HG02938 (cell line): ENCODE results near the gene TSPAN10.
"Not testable (repeated sequence)": the region's sequence is repeated elsewhere in the genome, so short reads cannot be mapped to it uniquely, and the experiment has no call there.

ENCODE experiments used
- ATAC-seq: cut with Tn5 transposase; IDR thresholded peaks from one replicate; pipeline ENCODE4 v1.9.1; 2021; ENCODE audit warnings: mild to moderate bottlenecking, moderate library complexity; ENCODE audit not compliant: unreplicated experiment

TSPAN10 gene

DNA sequence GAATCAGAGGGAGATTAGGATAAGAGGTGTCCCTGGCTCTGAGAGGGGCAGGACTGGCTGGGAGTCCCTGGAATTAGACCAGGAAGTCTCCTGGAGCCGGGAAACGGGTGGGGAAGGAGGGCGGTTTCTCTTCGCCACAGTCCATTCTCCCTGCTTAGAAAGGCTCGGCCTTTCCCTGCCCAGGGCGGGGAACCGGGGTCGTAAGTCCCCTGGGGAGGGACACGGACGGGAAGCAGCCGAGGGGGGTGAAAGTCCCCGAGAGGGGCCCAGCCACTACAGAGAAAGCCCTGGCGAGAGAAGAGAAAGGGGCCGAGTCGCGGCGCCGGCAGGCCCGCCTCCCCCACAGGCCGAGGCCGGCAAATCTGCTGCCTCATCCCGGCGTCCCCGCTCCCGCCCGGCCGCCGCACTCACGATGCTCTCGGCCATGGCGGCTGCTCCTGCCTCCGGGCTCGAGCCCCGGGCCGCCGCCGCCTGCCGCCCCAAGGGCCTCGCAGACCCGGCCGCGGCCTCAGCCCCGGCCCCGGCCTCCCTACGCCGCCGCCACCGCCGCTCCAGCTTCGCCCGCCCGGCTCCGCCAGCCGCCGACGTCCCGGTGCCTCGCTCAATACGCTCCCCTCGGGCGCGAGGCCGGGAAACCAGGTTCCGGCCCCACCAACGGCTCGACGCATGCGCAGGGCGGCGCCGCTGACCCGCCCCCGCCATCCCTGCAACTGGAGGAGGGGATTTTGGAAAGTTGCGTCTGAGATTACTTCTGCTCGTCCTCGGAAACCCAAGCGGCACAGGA, at the start of gene TSPAN10, which contains the start of gene NPLOC4:
TSS of gene TSPAN10 (plus strand) at position 692 of the 784 bp plus-strand sequence. CDS start 5,217 bp downstream, outside the sequence.
TSS of gene NPLOC4 (minus strand) at position 608 of the 784 bp plus-strand sequence. CDS start at position 426, 182 bp downstream.
- peak; percentile 79 for ATAC-seq

DNA sequence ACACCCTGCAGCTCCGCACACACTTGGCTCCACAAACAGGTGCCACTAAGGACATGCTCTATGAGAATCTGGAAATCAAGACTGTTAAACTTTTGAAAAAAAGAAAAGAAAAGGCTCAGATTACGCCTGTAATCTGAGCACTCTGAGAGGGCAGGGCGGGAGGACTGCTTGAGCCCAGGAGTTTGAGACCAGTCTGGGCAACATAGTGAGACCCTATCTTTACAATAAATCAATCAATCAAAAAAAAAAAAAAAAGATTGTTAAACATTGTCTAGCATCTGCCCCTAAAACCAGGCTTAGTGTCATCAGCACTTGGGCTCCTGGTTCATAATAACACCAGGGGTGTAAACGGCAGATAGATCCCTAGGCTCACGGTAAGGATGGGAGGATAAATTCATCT, 47.4 kb upstream of the TSPAN10 start:
- ATAC-seq, result no peak

DNA sequence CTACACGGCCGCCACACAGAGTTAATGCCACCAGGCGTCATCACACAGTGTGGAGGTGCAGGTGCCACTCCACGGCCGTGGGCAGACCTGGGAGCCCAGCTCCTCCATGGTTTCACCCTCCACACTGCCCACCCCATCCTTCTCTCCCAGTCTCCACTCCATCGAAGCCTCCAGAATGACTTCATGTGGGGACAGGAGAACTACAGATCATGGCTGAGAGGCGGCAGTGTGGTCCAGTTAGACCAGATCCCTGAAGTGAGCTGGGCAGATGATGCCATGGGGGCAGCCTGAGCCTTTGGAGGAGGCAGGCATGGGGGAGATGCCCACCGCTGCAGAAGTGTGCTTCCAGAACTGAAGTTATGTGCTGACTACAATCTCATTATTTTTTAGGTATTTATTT, 46.9 kb upstream of the TSPAN10 start:
- no peak for ATAC-seq

DNA sequence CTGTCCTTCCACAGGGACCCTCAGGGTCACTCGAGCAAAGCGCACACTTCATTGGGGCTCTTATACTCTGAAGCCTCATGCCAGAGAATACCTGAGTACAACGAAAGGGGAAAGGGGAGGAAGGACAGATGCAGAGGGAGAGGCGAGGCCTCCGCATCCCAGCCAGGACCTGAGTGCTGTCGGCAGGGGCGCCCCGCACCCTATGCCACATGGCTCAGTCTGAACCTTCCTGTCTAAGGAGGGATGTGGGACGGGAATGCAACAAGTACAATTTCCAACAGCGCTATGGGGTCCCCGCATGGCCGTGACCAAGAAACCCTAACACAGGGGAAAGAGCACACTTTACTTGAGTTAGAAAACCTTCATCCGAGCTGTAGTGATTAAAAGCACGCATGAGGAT, 45.0 kb upstream of the TSPAN10 start:
- no peak for ATAC-seq

DNA sequence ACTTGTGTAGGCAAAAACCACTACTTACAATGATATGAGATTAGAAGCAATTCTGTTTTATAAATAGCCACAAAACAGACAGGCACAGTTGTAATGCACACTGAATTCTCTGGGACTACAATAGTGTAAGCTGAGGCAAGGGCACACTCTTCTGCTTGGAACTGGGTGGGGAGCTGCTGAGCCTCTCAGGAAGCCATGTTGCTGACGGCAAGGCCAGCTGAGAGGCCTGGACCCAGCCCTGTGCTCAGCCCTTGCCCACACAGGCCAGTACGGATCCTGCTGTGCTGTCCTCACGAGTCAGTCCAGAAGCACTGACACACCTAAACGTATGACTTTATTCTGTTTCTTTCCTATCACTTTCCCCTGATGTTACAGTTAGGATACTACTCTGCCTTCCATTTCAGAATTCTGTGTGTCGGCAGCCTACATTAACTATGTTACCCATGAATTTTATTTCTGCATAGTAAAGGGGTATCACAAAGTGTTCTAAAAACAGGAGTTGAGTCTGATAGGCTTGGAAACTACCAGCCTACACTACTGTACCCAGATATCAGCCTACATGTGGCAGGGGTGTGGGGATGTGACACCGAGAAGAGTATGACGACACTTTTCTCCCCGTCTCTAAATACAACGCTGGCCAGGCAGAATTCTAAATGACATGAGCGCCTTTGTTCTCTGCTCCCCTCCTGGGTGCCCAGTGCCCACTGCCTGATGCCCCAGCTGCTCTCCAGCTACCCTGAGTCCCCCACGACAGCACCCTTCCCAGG, 43.7 kb upstream of the TSPAN10 start:
- no peak for ATAC-seq

DNA sequence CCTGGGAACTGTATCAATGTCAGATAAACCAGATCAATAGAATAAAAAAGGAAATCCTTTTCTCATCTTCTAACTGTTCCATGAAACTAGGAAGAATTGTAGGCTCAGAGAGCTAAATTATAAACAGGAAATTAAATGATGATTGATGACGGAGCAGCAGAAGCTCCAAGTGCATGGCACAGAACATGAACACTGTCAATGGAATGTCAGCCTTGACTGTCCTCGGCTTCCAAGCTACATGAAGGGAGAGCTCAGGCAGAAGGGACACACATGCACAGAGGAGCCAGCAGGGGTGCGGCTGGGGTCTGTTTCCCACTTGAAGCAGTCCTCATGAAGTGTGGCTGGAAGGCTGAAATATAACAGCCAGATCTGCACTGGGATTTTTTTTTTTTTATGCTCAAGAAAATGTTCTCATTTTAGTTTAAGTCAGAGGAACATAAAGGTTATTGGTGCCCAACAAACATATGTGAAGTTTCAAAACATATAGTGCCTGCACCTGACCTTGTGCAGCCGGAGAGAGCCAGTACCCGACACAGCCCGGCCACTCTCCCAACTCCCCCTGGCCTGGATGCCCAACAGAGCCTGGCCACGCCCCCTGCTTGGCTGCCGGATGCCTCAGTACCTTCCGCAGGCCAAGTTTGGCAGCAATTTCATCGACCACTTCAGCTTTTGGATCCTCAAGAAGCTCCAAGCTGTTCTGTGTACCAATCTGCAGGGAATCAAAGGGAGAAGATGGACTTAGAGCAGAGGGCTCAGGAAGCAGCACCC, 37.1 kb upstream of the TSPAN10 start:
- ATAC-seq, result no peak

DNA sequence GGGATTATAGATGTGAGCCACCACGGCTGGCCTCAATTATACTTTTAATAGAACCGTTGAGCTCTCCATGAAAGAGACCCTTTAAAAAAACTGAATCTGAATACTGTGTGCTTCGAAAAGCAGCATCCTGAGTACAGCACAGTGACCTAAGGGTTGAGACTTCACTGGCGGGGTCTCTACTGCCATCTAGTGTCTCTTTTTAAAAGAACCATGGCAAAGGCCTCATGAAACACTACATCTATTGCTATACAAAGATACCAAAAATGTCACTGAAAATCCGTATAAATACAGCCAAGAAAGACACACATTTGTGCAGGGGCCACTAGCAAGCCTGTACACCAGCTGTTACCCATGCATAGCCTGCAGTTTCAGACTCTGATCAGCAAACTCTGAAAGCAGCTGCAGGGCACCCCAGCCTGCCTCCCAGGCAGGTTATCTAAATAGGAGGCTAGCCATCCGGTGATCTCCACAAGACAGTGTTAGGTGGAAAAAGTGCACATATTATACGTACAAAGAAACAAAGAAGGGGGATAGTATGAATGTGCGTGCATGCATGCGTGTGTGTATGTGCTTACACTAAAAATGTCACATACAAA, 35.4 kb upstream of the TSPAN10 start:
- ATAC-seq, result no peak

DNA sequence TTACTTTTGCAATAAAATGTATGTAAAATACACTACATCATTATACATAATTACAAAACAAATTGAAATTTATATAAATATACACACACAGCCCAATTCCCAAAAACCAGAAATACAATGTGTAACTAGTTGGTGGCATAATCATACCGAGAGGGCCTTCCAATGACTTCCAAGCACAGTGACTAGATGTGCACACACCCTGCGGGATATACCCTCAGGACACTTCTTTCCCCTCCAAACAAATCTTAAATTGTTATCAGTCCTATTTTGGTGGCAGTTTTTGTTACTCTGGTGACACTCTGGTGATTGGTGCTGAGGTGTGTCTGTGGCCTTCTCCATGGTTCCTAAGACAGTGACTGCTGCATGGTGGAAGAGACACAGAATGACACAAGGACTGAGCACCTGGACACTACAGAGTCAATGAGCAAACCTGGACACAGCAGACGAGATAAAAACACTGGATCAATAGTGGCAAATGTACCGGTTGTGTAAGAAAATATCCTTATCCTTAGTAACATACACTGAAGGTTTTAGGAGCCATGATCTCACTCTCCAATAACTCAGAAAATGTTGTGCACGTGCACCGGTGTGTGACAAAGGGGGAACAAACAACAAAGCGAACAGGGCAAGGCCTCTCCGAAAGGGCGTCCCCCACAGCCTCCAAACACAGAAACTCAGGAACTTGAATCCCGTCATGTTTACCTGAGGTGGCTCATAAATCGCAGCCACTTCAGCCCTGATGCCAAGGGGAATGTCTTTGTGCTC, 33.0 kb upstream of the TSPAN10 start:
- ATAC-seq, result no peak

DNA sequence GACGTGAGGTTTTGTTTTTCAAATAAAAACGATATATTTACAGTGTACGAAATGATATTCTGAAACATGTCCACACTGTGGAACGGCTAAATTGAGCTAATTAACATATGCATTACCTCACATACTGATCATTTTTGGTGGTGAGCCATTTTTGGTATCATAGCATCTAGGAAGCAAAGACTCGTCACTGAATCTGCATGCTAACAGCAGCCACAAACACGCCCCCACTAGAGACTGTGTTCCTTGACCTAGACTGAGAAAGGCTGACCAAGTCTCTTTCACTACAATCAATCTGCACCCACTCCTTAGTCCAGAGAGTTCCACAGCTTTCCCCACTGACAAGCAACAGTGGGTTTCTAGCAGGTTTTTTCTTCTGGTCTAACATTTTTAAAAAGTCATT, 29.6 kb upstream of the TSPAN10 start:
- no peak for ATAC-seq

DNA sequence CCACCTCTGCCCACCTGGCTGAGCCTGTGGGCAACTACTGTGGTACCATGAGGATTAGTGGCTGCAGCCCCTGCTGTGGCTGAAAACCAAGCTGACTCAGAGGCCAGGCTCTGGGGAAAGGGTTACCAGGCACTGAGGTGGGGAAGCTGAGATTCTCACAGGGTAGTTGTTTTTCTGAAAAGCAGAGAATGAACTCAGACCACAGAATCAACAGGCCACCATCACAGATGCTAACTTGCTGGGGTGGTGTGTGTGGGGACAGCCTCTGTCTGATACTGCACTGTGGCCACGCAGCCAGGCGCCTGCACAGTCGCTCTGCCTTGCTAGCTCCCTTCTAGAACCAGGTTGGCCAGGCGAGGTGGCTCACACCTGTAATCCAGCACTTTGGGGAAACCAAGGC, 28.9 kb upstream of the TSPAN10 start:
- no peak for ATAC-seq

DNA sequence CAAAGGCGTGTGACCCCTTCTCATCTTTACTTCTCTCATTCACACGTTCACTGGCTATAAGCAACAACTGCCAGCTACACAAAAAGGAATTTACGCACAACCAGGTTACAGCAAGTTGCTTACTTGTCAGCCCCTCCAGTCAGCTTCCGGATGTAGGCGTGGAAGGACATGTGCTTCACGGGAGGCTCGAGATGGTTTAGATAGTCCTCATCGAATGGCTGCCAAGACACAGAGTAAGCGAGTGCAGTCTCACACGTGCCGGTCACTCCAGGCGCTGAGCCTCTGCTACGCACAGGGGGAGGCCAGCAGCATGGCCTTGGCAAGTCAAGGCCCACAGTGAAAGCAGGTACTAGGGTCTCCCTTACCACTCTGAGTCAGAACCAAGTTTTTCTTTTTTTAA, 28.4 kb upstream of the TSPAN10 start:
- no peak for ATAC-seq

DNA sequence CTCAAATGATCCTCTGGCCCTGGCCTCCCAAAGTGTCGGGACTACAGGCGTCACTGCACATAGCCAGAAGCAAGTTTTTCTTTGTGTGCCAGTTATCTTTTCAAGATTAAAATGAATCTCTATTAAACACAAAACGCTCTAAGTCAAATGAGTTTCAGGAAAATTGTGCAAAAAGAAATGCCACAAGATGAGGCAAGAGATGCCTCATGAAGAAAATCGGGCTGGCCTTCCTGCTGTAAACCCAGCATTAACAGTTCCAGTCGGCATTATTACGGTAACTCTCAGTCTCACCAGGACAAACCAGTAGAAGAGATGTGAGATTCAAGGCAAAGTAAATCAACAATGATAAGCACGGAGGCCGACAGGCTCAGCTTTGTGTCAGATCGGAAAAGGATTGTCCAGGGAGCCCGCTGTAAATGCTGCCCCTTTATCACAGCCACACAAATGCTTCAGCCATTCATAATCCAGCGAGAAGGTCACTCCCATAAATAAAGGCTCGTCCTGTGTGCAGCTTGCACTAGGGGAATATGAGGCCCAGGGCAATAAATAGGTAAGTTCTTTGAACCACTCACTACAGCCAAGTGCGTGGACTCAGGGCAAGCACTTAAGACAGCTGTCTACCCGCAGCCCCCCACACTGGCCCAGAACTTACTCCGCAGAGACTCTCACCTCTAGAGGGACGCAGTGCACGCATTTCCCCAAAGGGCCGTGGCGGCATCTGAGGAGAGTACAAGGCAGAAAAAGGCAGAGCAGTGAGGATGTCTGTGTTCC, 27.3 kb upstream of the TSPAN10 start:
- no peak for ATAC-seq

DNA sequence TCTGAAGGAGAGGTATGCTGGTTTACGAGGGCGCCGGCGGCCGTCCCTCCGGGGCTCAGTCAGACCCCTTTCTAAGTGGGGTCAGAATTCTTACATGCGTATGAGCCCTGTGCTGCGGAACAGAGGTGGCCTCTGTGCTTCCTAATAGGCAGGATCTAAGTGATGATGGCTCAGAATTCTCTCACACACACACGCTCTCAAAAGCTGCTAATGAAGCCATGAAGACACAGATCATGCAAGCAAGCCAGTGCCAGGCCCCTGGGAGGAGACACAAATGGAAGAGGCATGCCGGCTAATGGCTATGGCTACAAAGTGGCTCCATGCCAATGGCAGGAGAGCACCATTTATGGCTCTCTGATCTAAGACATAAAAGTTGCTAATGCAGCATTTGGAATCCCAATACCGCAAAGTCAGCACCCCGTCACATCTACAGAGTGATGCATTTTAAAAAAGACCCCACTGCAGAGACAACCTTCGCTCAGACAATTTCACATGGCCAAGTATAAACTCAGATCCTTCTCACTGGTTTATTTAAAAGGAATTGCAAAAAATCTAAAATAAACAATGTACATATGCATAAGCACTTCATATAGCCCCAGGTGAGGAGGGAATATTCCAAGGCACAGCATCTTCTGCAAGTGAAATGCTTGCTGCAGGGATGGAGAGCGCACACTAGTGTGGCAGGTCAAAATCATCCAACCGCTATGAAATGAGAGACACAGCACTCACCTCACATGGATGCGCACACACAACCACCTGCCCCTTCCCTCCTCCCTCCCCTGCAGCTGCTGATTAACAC, 24.6 kb upstream of the TSPAN10 start:
- no peak for ATAC-seq

DNA sequence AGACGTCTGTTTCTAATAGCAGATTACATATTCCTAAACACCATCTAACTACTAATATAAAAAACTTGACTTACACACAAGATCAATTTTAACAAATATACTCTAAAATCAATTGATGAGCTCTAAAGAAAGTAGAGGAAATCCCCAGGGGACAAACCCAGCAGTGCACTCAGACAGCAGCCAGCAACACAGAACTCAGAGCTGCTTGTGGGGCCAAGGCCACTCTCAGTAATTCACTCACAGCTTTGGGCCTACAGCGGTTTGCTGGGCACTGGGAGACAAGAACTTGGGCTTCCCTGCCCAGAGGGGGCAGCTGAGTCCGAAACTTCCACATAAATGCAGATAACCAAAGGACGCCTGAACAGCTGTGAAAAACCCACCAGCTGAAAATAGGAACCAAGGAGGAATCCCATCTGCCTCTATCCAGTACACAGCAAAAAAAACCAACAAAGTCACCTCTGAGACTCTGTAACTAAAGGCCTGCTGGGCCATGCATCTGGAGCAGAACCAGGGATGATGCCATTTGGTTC, 21.5 kb upstream of the TSPAN10 start:
- no peak for ATAC-seq

DNA sequence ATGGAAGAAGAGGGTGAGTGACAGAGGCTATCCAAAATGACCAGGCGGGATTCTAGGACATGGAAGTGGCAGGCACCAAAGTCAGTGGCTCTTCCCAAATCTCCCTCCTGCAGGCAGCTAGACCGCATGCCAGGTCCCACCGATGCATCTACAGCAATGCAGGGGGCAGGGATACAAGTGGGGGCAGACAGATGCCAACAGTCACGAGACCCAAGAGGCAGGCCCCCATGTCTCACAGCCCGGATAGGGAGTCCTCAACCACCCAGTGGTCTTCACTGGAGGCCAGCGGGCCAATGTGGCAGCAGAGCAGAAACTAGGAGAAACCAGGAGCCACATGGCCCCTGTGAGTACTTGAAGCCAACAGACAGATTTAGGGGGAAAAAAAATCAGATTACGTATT, 20.1 kb upstream of the TSPAN10 start:
- no peak for ATAC-seq

DNA sequence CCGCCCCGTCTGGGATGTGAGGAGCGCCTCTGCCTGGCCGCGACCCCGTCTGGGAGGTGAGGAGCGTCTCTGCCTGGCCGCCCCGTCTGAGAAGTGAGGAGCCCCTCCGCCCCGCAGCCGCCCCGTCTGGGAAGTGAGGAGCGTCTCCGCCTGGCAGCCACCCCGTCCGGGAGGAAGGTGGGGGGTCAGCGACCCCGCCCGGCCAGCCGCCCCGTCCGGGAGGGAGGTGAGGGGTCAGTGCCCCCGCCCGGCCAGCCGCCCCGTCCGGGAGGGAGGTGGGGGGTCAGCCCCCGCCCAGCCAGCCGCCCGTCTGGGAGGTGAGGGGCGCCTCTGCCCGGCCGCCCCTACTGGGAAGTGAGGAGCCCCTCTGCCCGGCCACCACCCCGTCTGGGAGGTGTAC, 18.7 kb upstream of the TSPAN10 start:
- not testable (repeated sequence) for ATAC-seq

DNA sequence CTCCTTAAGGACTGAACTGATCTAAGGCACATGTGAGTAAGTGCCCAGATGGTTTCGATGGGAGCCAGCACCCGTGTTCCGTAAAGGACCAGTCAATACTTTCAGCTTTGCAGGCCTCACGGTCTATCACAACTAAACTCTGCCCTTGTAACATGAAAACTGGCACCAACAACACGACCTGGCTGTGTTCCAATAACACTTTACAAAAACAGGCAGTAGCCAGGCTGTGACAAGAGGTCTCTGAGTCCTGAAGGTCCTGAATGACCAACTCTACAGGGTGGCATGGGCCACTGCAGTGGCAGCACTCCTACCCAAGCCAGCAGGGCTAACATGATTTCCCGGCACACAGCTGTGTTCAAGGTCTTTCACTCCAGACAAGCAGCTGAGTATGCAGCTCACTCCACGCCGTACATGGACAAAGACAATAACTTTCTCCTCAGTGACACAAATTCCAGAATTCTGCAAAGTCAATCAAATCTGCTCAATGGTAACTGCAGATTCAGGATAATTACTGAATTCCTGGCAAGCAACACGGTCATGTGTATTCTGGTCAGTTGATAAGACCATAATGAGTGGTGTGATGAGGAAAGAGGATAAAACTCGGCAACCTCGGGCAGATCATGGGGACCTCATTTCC, 15.4 kb upstream of the TSPAN10 start:
- no peak for ATAC-seq

DNA sequence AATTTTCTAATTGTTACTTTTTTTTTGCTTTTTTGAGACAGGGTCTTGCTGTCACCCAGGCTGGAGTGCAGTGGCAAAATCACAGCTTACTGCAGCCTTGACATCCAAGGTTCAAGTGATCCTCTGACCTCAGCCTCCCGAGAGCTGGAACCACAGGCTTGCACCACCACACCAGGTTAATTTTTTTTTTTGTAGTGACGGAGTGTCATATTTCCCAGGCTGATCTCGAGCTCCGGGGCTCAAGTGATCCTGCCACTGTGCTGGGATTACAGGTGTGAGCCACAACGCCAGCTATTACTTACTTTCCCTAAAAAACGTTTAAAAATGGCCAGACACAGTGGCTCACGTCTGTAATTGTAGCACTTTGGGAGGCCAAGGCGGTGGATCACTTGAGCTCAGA, 6.7 kb upstream of the TSPAN10 start:
- no peak for ATAC-seq
